H1 (cell line): ENCODE data around the gene TP63. TPM values are rescaled to one million over a fixed set of nuclear protein-coding genes. Genes with fewer than 3 reads are reported as not detected.

Source experiments
- CTCF ChIA-PET: fragments of 300-600 bp; sonication (Branson Sonifier 250); formaldehyde crosslinking; loops from one replicate; lab custom pipeline; 2021; ENCODE audit not compliant: partially characterized antibody; lab: Charles Lee
- POLR2A ChIA-PET: fragments of 300-600 bp; sonication (Branson Sonifier 250); formaldehyde crosslinking; loops from one replicate; lab custom pipeline; 2021; ENCODE audit warnings: inconsistent platforms; ENCODE audit not compliant: partially characterized antibody; lab: Charles Lee
- DNase-seq, 2 experiments: peaks; one replicate each; pipeline versions ENCODE4 v3.0.0 to v3.0.0-alpha.2; 2010 to 2022; ENCODE audit warnings: low spot score in 2 of 2, low read depth in 1 of 2, mixed read lengths in 1 of 2
- FAIRE-seq: peaks from 2 replicates; lab custom pipeline; 2011; peaks lifted over from hg19 to GRCh38; lab: Jason Lieb, UNC
- H2AFZ ChIP-seq: 2 replicates; pipeline ENCODE4 v1.8.1; 2012; ENCODE audit warnings: low read length, inconsistent platforms
- H2AK5ac ChIP-seq: 2 replicates; pipeline ENCODE4 v1.6.1; 2013; ENCODE audit warnings: low read depth, low read length
- H2BK120ac ChIP-seq: replicated peaks from 2 replicates; pipeline ENCODE3; 2013; ENCODE audit warnings: low read depth, low read length, inconsistent platforms
- H2BK12ac ChIP-seq: 2 replicates; pipeline ENCODE4 v1.6.1; 2013; ENCODE audit warnings: low read depth, low read length
- H2BK15ac ChIP-seq: 2 replicates; pipeline ENCODE4 v1.6.1; 2013; ENCODE audit warnings: low read length
- H2BK20ac ChIP-seq: 2 replicates; pipeline ENCODE4 v1.6.1; 2013; ENCODE audit warnings: low read length
- H2BK5ac ChIP-seq: 2 replicates; pipeline ENCODE4 v1.6.1; 2013; ENCODE audit warnings: low read depth, low read length
- H3K14ac ChIP-seq: 2 replicates; pipeline ENCODE4 v1.6.1; 2013; ENCODE audit warnings: inconsistent platforms; ENCODE audit not compliant: insufficient read length
- H3K18ac ChIP-seq: 2 replicates; pipeline ENCODE4 v1.6.1; 2013; ENCODE audit warnings: low read length; ENCODE audit errors: extremely low read depth
- H3K23ac ChIP-seq: 2 replicates; pipeline ENCODE4 v1.6.1; 2013; ENCODE audit warnings: inconsistent platforms; ENCODE audit not compliant: insufficient read length
- H3K23me2 ChIP-seq: 2 replicates; pipeline ENCODE4 v1.6.1; 2013; ENCODE audit warnings: low read depth, low read length
- H3K27ac ChIP-seq: 2 replicates; pipeline ENCODE4 v1.6.1; 2011; ENCODE audit warnings: low read depth, low read length, inconsistent platforms
- H3K27me3 ChIP-seq, 4 experiments: replicated peaks in 1 of 4; 1 replicate in 1 of 4; 2 replicates in 3 of 4; pipeline versions ENCODE4 v1.6.1 to v1.8.1; 2011 to 2013; ENCODE audit warnings: low read length in 3 of 4, mild to moderate bottlenecking in 3 of 4, inconsistent platforms in 2 of 4, mixed read lengths in 2 of 4, moderate library complexity in 1 of 4; ENCODE audit not compliant: control insufficient read depth in 3 of 4, insufficient read depth in 3 of 4; ENCODE audit errors: extremely low read depth in 1 of 4
- H3K36me3 ChIP-seq, 4 experiments: 2 replicates each; pipeline versions ENCODE4 v1.6.1 to v1.8.1; 2011 to 2013; ENCODE audit warnings: mild to moderate bottlenecking in 4 of 4, low read length in 3 of 4, moderate library complexity in 2 of 4, control low read depth in 1 of 4, inconsistent platforms in 1 of 4; ENCODE audit not compliant: insufficient read depth in 4 of 4, control insufficient read depth in 2 of 4
- H3K4ac ChIP-seq: replicated peaks from 2 replicates; pipeline ENCODE3; 2013; ENCODE audit warnings: low read length, low read depth, mixed read lengths, inconsistent platforms; ENCODE audit not compliant: insufficient read length
- H3K4me1 ChIP-seq, 4 experiments: replicated peaks in 1 of 4; 1 replicate in 1 of 4; 2 replicates in 3 of 4; pipeline versions ENCODE4 v1.6.1 to v1.8.1; 2011 to 2013; ENCODE audit warnings: low read length in 3 of 4, inconsistent platforms in 2 of 4, mixed read lengths in 1 of 4; ENCODE audit not compliant: insufficient read depth in 4 of 4, control insufficient read depth in 3 of 4
- H3K4me2 ChIP-seq, 2 experiments: 2 replicates each; pipeline versions ENCODE4 v1.6.1 to v1.8.1; 2011 to 2013; ENCODE audit warnings: low read depth in 2 of 2, low read length in 2 of 2, control low read depth in 1 of 2, inconsistent platforms in 1 of 2, mild to moderate bottlenecking in 1 of 2; ENCODE audit not compliant: insufficient read depth in 1 of 2
- H3K4me3 ChIP-seq, 4 experiments: fragments of 200-600, 300-600 bp in 1 of 4; sonication (generic), shearing (Covaris generic), sonication (Bioruptor Twin) in 1 of 4; 2 replicates each; pipeline versions ENCODE4 v1.5.1 to v1.8.1; 2011 to 2016; ENCODE audit warnings: low read length in 4 of 4, low read depth in 3 of 4, control low read depth in 2 of 4, inconsistent platforms in 2 of 4, mild to moderate bottlenecking in 2 of 4, mixed read lengths in 1 of 4, moderate library complexity in 1 of 4; ENCODE audit not compliant: insufficient read depth in 2 of 4; ENCODE audit errors: extremely low read depth in 1 of 4
- H3K56ac ChIP-seq: replicated peaks from 2 replicates; pipeline ENCODE3; 2013; ENCODE audit warnings: low read depth, mild to moderate bottlenecking, mixed read lengths, low read length, inconsistent platforms; ENCODE audit not compliant: insufficient read length
- H3K79me1 ChIP-seq: 2 replicates; pipeline ENCODE4 v1.6.1; 2013; ENCODE audit warnings: low read depth, low read length, control low read depth
- H3K79me2 ChIP-seq, 2 experiments: 2 replicates each; pipeline versions ENCODE4 v1.6.1 to v1.8.1; 2012 to 2013; ENCODE audit warnings: low read length in 2 of 2, mild to moderate bottlenecking in 2 of 2, inconsistent platforms in 1 of 2; ENCODE audit not compliant: insufficient read depth in 2 of 2, control insufficient read depth in 1 of 2
- H3K9ac ChIP-seq, 4 experiments: replicated peaks in 1 of 4; 1 replicate in 1 of 4; 2 replicates in 3 of 4; pipeline versions ENCODE4 v1.6.1 to v1.8.1; 2011 to 2013; ENCODE audit warnings: low read depth in 3 of 4, low read length in 3 of 4, control low read depth in 2 of 4, mild to moderate bottlenecking in 2 of 4, moderate library complexity in 2 of 4, inconsistent platforms in 1 of 4; ENCODE audit errors: extremely low read depth in 1 of 4
- H3K9me3 ChIP-seq, 2 experiments: 2 replicates each; pipeline versions ENCODE4 v1.6.1 to v1.8.1; 2012 to 2013; ENCODE audit warnings: mild to moderate bottlenecking in 2 of 2, moderate library complexity in 2 of 2, control low read depth in 1 of 2, inconsistent platforms in 1 of 2, low read depth in 1 of 2, low read length in 1 of 2, mixed read lengths in 1 of 2; ENCODE audit not compliant: insufficient read depth in 2 of 2
- H4K20me1 ChIP-seq, 2 experiments: replicated peaks in 1 of 2; 2 replicates each; pipeline versions ENCODE3 to v1.8.1; 2011 to 2013; ENCODE audit warnings: inconsistent platforms in 2 of 2, low read length in 2 of 2, mild to moderate bottlenecking in 1 of 2; ENCODE audit not compliant: insufficient read depth in 2 of 2, control insufficient read depth in 1 of 2
- H4K5ac ChIP-seq: 2 replicates; pipeline ENCODE4 v1.6.1; 2013; ENCODE audit warnings: low read length, low read depth, mixed read lengths, inconsistent platforms; ENCODE audit not compliant: insufficient read length
- H4K8ac ChIP-seq: 2 replicates; pipeline ENCODE4 v1.8.0; 2013; ENCODE audit warnings: mild to moderate bottlenecking, moderate library complexity, low read length, inconsistent platforms; ENCODE audit not compliant: insufficient read depth; ENCODE audit errors: extremely low read depth
- H4K91ac ChIP-seq: replicated peaks from 2 replicates; pipeline ENCODE3; 2013; ENCODE audit warnings: low read length, mixed read lengths, inconsistent platforms; ENCODE audit not compliant: insufficient read length
- CREB1 ChIP-seq: IDR thresholded peaks from 2 replicates; pipeline ENCODE4 v1.6.1; 2012; ENCODE audit warnings: inconsistent platforms
- WGBS, 2 experiments: shearing (Covaris generic) in 1 of 2; methylation state at CpG; one replicate each; pipeline versions ENCODE4 v1.1.6 to v1.1.7; 2013 to 2015; ENCODE audit warnings: low lambda C conversion rate in 2 of 2, mixed read lengths in 2 of 2, inconsistent platforms in 1 of 2, low coverage in 1 of 2, missing lambda C conversion rate in 1 of 2; ENCODE audit not compliant: insufficient replicate concordance in 2 of 2, insufficient coverage in 1 of 2, insufficient read length in 1 of 2; ENCODE audit errors: extremely low coverage in 1 of 2, missing lambda C conversion rate in 1 of 2; 5-methylcytosine and 5-hydroxymethylcytosine counted together
- polyA plus RNA-seq, 7 experiments: library from polyadenylated mRNA; depleted of rRNA in 3 of 7; stranded (reverse) in 5 of 7; unstranded in 2 of 7; fragments of >200 nt in 5 of 7; fragments of 200-250 nt in 2 of 7; gene quantifications; 1 replicate in 5 of 7; 2 replicates in 1 of 7; 4 replicates in 1 of 7; pipeline versions ENCODE4 v1.2.1 to v1.2.3, GENCODE V29; 2011 to 2013; ENCODE audit warnings: missing spikeins in 2 of 7, mixed read lengths in 2 of 7
- total RNA-seq: library from RNA; stranded (reverse); fragmentation: NEBNext Ultra II Directional; extraction: Animal tissue kit (Norgen Biotek cat#: 25700); gene quantifications from 2 replicates; pipeline ENCODE4 v1.2.1, GENCODE V29; 2021

TP63 gene
- total and polyA plus RNA-seq, 2 of the 8 experiments (the other 6 are each of a cell fraction or from before 2014, with no cell fraction given) = not detected

GRCh38 chr3:189718215-189718614, 87.0 kb downstream of the TP63 start:
- WGBS, 2 experiments = 89% methylated on average over 4 of the region's 4 CpGs; no CpG with 5 or more reads in 1 of the 2 experiments
- Histone ChIP-seq H4K20me1 (no peaks in the 10 kb centered on the region), H3K4me2 (no peak overlapping the region), H3K27ac (no peak overlapping the region), H2BK12ac (no peak overlapping the region), H2BK20ac (no peak overlapping the region), H3K14ac (no peak overlapping the region), H3K18ac (no peak overlapping the region), H2BK15ac (no peak overlapping the region), H3K23me2 (no peaks in the 10 kb centered on the region), H3K27me3 (peaks cover 0 to 1% (median 0%) of the 10 kb centered on the region in 4 experiments; a peak in 1 of 7 replicates), H3K79me2 (no peaks in the 10 kb centered on the region), H3K4ac (no peak overlapping the region), H3K9me3 (no peaks in the 10 kb centered on the region), H3K36me3 (no peaks in the 10 kb centered on the region), H4K5ac (no peak overlapping the region), H2AK5ac (no peak overlapping the region), H3K79me1 (no peaks in the 10 kb centered on the region), H3K56ac (no peak overlapping the region), H3K4me1 (peaks cover 0 to 4% (median 0%) of the 10 kb centered on the region in 4 experiments; a peak in 1 of 7 replicates), H3K23ac (no peak overlapping the region), H3K9ac (no peak overlapping the region; a peak in 1 of 7 replicates), H2BK5ac (no peak overlapping the region), H2AFZ (no peak overlapping the region), H4K8ac (no peak overlapping the region), H2BK120ac (no peak overlapping the region), H3K4me3 (no peak overlapping the region), H4K91ac (no peak overlapping the region)
- no peak for TF ChIP-seq CREB1
- ChIA-PET CTCF (interaction anchor here (1.0 to 1.5 kb wide), 3 partner anchors 10 to 230 kb away, joined by 3 read pairs; no protein-coding TSS in a partner anchor), POLR2A (no interaction called here)
- DNase-seq (no peak), FAIRE-seq (no peak)
